ENCODE data around the gene SLC12A8. TPM values are rescaled to one million over a fixed set of nuclear protein-coding genes. Genes with fewer than 3 reads are reported as not detected.

SLC12A8 gene
- total RNA-seq, 2 donors from 2014 or later: 20.7 to 33.7 TPM

DNA sequence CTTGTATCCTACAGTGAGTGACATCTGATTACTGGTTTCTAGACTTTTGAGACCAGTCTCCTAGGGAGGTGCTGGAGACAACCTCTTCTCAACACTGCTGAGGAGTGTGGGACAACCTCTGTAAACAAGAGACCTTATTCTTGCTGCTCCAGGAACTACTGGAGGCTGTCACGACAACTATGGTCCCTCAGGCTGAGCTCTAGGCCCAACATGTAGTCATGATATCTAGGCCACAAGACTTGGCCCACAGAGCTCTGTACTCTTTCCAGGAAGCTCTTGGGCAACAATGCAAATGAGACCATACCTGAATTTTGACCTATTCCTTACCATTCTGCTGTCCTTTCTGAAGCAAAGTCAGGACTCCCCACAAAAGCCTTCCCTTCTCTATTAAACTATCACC, 132.5 kb downstream of the SLC12A8 start:
- TF ChIP-seq, protein P1, sequence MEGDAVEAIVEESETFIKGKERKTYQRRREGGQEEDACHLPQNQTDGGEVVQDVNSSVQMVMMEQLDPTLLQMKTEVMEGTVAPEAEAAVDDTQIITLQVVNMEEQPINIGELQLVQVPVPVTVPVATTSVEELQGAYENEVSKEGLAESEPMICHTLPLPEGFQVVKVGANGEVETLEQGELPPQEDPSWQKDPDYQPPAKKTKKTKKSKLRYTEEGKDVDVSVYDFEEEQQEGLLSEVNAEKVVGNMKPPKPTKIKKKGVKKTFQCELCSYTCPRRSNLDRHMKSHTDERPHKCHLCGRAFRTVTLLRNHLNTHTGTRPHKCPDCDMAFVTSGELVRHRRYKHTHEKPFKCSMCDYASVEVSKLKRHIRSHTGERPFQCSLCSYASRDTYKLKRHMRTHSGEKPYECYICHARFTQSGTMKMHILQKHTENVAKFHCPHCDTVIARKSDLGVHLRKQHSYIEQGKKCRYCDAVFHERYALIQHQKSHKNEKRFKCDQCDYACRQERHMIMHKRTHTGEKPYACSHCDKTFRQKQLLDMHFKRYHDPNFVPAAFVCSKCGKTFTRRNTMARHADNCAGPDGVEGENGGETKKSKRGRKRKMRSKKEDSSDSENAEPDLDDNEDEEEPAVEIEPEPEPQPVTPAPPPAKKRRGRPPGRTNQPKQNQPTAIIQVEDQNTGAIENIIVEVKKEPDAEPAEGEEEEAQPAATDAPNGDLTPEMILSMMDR (IDR thresholded peaks at IDR 0.05): no peak

DNA sequence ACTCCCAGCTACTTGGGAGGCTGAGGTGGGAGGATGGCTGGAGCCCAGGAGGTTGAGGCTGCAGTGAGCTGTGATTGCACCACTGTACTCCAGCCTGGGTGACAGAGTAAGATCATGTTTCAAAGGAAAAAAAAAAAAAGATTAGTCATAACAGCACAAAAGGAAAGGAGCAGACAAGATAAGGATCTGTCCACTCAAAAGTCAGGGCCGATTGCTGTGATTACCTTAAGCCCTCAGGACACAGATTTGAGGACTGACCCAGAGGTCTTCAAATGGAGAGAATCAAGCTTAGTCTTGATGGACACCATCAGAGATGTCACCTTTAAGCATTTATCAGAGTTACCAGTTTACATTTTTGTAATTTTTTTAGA, 132.9 kb downstream of the SLC12A8 start:
- DNase-seq: no peak
- TF ChIP-seq, protein P1 (IDR thresholded peaks at IDR 0.05): no peak
- H3K27ac ChIP-seq: no peak overlapping the region
- H3K9ac ChIP-seq (ENCODE audit: low read depth in 2 of 2, low read length in 2 of 2): no peak overlapping the region
- H3K36me3 ChIP-seq: no peaks in the 10 kb centered on the region
- no peaks in the 10 kb centered on the region for H3K27me3 ChIP-seq
- H3K4me1 ChIP-seq: no peaks in the 10 kb centered on the region
- intact Hi-C loops (cut with DNase I): no loop called here
- H3K4me3 ChIP-seq: no peak overlapping the region
- no peaks in the 10 kb centered on the region for H3K9me3 ChIP-seq

More for the DNA sequence above, 132.5 kb downstream of the SLC12A8 start:
- Histone ChIP-seq H3K9ac (ENCODE audit: low read depth in 2 of 2, low read length in 2 of 2) (no peak overlapping the region), H3K4me1 (no peaks in the 10 kb centered on the region), H3K4me3 (no peak overlapping the region), H3K27me3 (no peaks in the 10 kb centered on the region), H3K36me3 (no peaks in the 10 kb centered on the region), H3K9me3 (no peaks in the 10 kb centered on the region), H3K27ac (no peak overlapping the region)
- no peak for DNase-seq
- intact Hi-C loops (cut with DNase I): no loop called here

DNA sequence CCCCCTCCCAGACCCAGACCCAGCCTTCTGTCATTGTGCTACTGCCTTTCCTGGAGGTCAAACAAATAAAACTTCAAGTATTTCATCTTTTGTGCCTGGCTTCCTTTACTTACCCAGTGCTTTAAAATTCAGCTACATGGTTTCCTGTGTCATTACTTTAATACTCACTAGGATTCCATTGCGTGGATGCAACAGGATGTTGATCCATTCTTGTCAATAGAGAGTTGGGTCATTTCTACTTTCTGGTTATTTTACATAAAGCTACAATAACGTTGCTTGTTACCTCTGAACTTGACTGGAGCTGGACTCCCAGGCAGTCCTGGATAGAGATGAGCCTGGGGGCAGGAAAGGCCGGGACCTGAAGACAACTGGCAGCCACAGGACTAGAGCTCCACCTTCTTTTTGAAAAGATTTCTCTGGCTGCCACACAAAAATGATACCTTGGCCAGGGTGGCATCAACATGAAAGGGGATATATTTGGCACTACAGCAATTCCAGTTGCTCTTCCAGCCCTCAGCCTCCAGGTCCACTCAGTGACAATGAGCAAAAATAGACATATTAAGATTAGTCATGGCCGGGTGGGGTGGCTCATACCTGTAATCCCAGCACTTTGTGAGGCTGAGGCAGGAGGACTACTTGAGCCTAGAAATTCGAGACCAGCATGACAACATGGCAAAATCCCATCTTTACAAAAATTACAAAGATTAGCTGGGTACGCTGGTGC, 133.4 kb downstream of the SLC12A8 start:
- H3K9me3 ChIP-seq: no peaks in the 10 kb centered on the region
- TF ChIP-seq, protein P1 (IDR thresholded peaks at IDR 0.05): no peak
- DNase-seq: no peak
- H3K4me3 ChIP-seq: no peak overlapping the region
- H3K27ac ChIP-seq: no peak overlapping the region
- H3K27me3 ChIP-seq: no peaks in the 10 kb centered on the region
- no peaks in the 10 kb centered on the region for H3K4me1 ChIP-seq
- intact Hi-C loops (cut with DNase I): no loop called here
- no peak overlapping the region for H3K9ac ChIP-seq (ENCODE audit: low read depth in 2 of 2, low read length in 2 of 2)
- no peaks in the 10 kb centered on the region for H3K36me3 ChIP-seq

DNA sequence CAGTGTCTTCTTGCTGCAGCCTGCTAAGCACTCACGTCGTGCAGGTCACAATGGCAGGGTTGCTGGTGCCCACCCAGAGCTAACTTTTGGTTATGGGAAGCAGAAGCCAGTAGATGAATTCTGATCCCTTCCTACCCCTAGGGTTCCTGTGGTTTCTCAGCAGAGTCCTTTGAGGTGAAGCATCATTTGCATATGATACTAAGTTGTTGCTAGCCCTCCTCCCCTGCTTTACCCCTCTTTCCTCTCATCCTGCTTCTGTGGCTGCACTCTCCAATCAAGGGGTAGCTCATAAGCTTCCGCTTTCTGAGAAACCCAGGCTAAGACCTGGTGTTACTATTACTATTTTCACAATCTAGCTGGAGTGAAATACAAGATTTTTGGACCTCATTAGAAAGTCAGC, 134.7 kb downstream of the SLC12A8 start:
- intact Hi-C loops (cut with DNase I): no loop called here
- DNase-seq: no peak
- no peaks in the 10 kb centered on the region for H3K4me1 ChIP-seq
- no peaks in the 10 kb centered on the region for H3K27me3 ChIP-seq
- no peak overlapping the region for H3K4me3 ChIP-seq
- TF ChIP-seq, protein P1 (IDR thresholded peaks at IDR 0.05): no peak
- no peaks in the 10 kb centered on the region for H3K36me3 ChIP-seq
- H3K9ac ChIP-seq (ENCODE audit: low read depth in 2 of 2, low read length in 2 of 2): no peak overlapping the region
- H3K9me3 ChIP-seq: no peaks in the 10 kb centered on the region
- no peak overlapping the region for H3K27ac ChIP-seq

DNA sequence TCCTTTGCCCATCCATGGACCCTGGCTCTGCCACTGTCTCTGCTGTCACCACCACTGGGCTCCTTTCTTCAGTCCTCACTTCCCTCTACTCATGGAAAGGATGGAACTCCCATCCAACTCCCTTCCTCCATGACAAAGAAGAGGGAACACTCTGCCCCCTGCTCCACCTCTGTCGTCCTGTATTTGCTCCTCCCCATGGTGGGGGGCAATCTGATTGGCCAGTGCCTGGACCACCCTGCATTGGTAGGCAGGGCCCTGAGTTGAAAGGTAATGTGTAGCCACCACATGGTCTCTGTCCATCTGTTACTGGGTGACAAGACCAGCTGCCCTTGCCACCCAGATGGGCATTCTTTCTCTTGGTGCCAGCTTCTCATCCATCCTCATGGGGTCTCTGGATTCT, 136.1 kb downstream of the SLC12A8 start:
- Histone ChIP-seq H3K4me3 (no peak overlapping the region), H3K27ac (no peak overlapping the region)
- TF ChIP-seq, protein P1 (IDR thresholded peaks at IDR 0.05): no peak

More for the DNA sequence above, 136.1 kb downstream of the SLC12A8 start:
- no peaks in the 10 kb centered on the region for H3K4me1 ChIP-seq
- no peaks in the 10 kb centered on the region for H3K9me3 ChIP-seq
- no peaks in the 10 kb centered on the region for H3K27me3 ChIP-seq
- intact Hi-C loops (cut with DNase I): no loop called here
- H3K9ac ChIP-seq (ENCODE audit: low read depth in 2 of 2, low read length in 2 of 2): no peak overlapping the region
- no peaks in the 10 kb centered on the region for H3K36me3 ChIP-seq
- DNase-seq: no peak

Measured in colonic mucosa (tissue), 4 donors.